ENCODE data around the gene CCDC181. TPM values are rescaled to one million over a fixed set of nuclear protein-coding genes. Genes with fewer than 3 reads are reported as not detected.

CCDC181 gene
- total and polyA plus RNA-seq, 2 donors (not counting 1 experiment from before 2014, with no cell fraction given) = not detected

DNA sequence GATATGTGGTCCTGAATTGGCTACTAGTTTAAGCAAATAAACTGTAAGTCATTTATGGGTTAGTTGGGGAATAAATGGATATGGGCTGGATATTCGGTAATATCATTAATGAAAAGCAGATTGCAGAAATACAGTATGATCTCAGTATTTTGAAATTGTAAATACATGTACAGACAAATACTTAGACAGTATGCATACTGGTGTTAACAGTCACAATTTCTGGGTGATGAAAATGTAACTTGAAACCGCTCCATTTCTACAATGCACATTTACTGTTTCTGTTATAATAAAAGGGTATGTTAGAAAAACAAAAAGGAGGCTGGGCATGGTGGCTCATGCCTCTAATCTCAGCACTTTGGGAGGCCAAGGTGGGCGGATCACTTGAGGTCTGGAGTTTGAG is 31.3 kb downstream of the CCDC181 start:
- Mint-ChIP-seq H3K27me3 (no peaks in the 10 kb centered on the region), H3K4me1 (no peaks in the 10 kb centered on the region), H3K9me3 (ENCODE audit: insufficient read depth) (no peaks in the 10 kb centered on the region), H3K4me3 (no peak overlapping the region), H3K27ac (no peak overlapping the region)
- no peaks in the 10 kb centered on the region for H3K4me1 ChIP-seq (ENCODE audit: control insufficient read depth in 2 of 2, insufficient read depth in 2 of 2, low read length in 2 of 2)
- ChIA-PET POLR2A (no interaction called here), CTCF (no interaction called here)
- no peaks in the 10 kb centered on the region for H3K79me2 ChIP-seq (ENCODE audit: control insufficient read depth, insufficient read depth, low read length)
- no peak overlapping the region for H3K4me2 ChIP-seq (replicated peaks; ENCODE audit: low read depth, low read length, poor library complexity, severe bottlenecking)
- H4K20me1 ChIP-seq (ENCODE audit: control insufficient read depth, insufficient read depth, low read length, poor library complexity, severe bottlenecking) = no peaks in the 10 kb centered on the region
- no peak for ATAC-seq (ENCODE audit: low read depth)
- H2AFZ ChIP-seq (ENCODE audit: insufficient read depth, low read depth, low read length, poor library complexity, severe bottlenecking) = no peak overlapping the region
- H3K36me3 ChIP-seq (replicated peaks in 1 of 2; ENCODE audit: control extremely low read depth in 1 of 2, control insufficient read depth in 1 of 2, extremely low read depth in 1 of 2, insufficient read depth in 2 of 2, low read length in 1 of 2) = peaks cover 6 to 14% of the 10 kb centered on the region in 2 experiments
- H3K4me3 ChIP-seq (ENCODE audit: control extremely low read depth in 1 of 5, extremely low read depth in 1 of 5, insufficient read depth in 1 of 5, low read depth in 2 of 5, low read length in 4 of 5) = no peak overlapping the region
- intact Hi-C loops (cut with micrococcal nuclease) = no loop called here
- WGBS (ENCODE audit: insufficient coverage) = no CpG with 5 or more reads among the region's 3 CpGs
- no peak overlapping the region for H3K9ac ChIP-seq (ENCODE audit: low read length)
- TF ChIP-seq EZH2 (IDR thresholded peaks at IDR 0.05; ENCODE audit: borderline replicate concordance, insufficient read depth, low read depth, low read length, poor library complexity, severe bottlenecking) (no peak), CTCF (IDR thresholded peaks at IDR 0.05) (no peak)
- no peaks in the 10 kb centered on the region for H3K27me3 ChIP-seq (replicated peaks in 1 of 4; ENCODE audit: control extremely low read depth in 1 of 4, control insufficient read depth in 3 of 4, insufficient read depth in 4 of 4, low read length in 3 of 4)
- H3K9me3 ChIP-seq (ENCODE audit: control extremely low read depth in 1 of 3, control insufficient read depth in 2 of 3, insufficient read depth in 1 of 3, low read length in 2 of 3) = peaks cover 0 to 4% (median 0%) of the 10 kb centered on the region in 3 donors
- H3K27ac ChIP-seq (ENCODE audit: low read length in 2 of 2) = no peak overlapping the region
- no peak for DNase-seq

GRCh38 chr1:169392406-169392805 is 34.9 kb downstream of the CCDC181 start:
- Mint-ChIP-seq H3K27ac (no peak overlapping the region), H3K4me3 (no peak overlapping the region), H3K4me1 (no peaks in the 10 kb centered on the region), H3K27me3 (no peaks in the 10 kb centered on the region), H3K9me3 (ENCODE audit: insufficient read depth) (no peaks in the 10 kb centered on the region)
- no peaks in the 10 kb centered on the region for H4K20me1 ChIP-seq (ENCODE audit: control insufficient read depth, insufficient read depth, low read length, poor library complexity, severe bottlenecking)
- no peaks in the 10 kb centered on the region for H3K4me1 ChIP-seq (ENCODE audit: control insufficient read depth in 2 of 2, insufficient read depth in 2 of 2, low read length in 2 of 2)
- H3K4me3 ChIP-seq (ENCODE audit: control extremely low read depth in 1 of 5, extremely low read depth in 1 of 5, insufficient read depth in 1 of 5, low read depth in 2 of 5, low read length in 4 of 5) = no peak overlapping the region
- no peaks in the 10 kb centered on the region for H3K9me3 ChIP-seq (ENCODE audit: control extremely low read depth in 1 of 3, control insufficient read depth in 2 of 3, insufficient read depth in 1 of 3, low read length in 2 of 3)
- H3K27me3 ChIP-seq (replicated peaks in 1 of 4; ENCODE audit: control extremely low read depth in 1 of 4, control insufficient read depth in 3 of 4, insufficient read depth in 4 of 4, low read length in 3 of 4) = no peaks in the 10 kb centered on the region
- no CpG with 5 or more reads among the region's 1 CpG for WGBS (ENCODE audit: insufficient coverage)
- no peak overlapping the region for H3K9ac ChIP-seq (ENCODE audit: low read length)
- intact Hi-C loops (cut with micrococcal nuclease) = no loop called here
- no peak overlapping the region for H2AFZ ChIP-seq (ENCODE audit: insufficient read depth, low read depth, low read length, poor library complexity, severe bottlenecking)
- no peak overlapping the region for H3K27ac ChIP-seq (ENCODE audit: low read length in 2 of 2)
- POLR2A ChIA-PET = no interaction called here
- H3K36me3 ChIP-seq (replicated peaks in 1 of 2; ENCODE audit: control extremely low read depth in 1 of 2, control insufficient read depth in 1 of 2, extremely low read depth in 1 of 2, insufficient read depth in 2 of 2, low read length in 1 of 2) = peaks cover 6 to 31% of the 10 kb centered on the region in 2 experiments
- CTCF ChIA-PET = no interaction called here
- TF ChIP-seq CTCF (IDR thresholded peaks at IDR 0.05) (no peak), EZH2 (IDR thresholded peaks at IDR 0.05; ENCODE audit: borderline replicate concordance, insufficient read depth, low read depth, low read length, poor library complexity, severe bottlenecking) (no peak)
- no peak for DNase-seq
- H3K4me2 ChIP-seq (replicated peaks; ENCODE audit: low read depth, low read length, poor library complexity, severe bottlenecking) = no peak overlapping the region
- H3K79me2 ChIP-seq (ENCODE audit: control insufficient read depth, insufficient read depth, low read length) = no peaks in the 10 kb centered on the region
- no peak for ATAC-seq (ENCODE audit: low read depth)

All from B cell (primary cell).